ENCODE results near the gene PDS5A. TPM values are rescaled to one million over a fixed set of nuclear protein-coding genes. Genes with fewer than 3 reads are reported as not detected.
"Not testable (repeated sequence)": the region's sequence is repeated elsewhere in the genome, so short reads cannot be mapped to it uniquely, and the experiment has no call there.

Gene PDS5A
- total RNA-seq, 4 donors from 2014 or later, result 68.3 to 110 (median 76.8) TPM

DNA sequence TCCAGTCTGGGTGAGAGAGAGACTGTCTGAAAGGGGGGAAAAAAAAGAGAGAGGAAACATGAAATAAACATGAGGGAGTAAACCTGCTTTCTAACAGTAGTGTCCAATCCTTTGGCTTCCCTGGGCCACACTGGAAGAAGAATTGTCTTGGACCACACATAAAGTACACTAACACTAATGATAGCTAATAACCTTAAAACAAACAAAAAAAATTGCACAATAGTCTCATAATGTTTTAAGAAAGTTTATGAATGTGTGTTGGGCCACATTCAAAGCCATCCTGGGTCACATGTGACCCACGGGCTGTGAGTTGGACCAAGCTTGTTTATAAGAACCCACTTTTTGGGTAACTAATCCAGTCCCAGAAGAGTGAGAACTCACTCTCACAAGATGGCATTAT is 30.3 kb downstream of the PDS5A start:
- Histone ChIP-seq H3K9me3 (no peaks in the 10 kb centered on the region), H3K4me3 (no peak overlapping the region), H3K27me3 (no peaks in the 10 kb centered on the region), H3K4me1 (peaks cover 0 to 14% (median 1%) of the 10 kb centered on the region in 4 donors), H3K27ac (peak overlapping the region in 1 of 4 donors; percentile 59), H3K36me3 (no peaks in the 10 kb centered on the region)
- DNase-seq, result no peak
- TF ChIP-seq POLR2A (IDR thresholded peaks at IDR 0.05), result no peak
- TF ChIP-seq, protein P1, sequence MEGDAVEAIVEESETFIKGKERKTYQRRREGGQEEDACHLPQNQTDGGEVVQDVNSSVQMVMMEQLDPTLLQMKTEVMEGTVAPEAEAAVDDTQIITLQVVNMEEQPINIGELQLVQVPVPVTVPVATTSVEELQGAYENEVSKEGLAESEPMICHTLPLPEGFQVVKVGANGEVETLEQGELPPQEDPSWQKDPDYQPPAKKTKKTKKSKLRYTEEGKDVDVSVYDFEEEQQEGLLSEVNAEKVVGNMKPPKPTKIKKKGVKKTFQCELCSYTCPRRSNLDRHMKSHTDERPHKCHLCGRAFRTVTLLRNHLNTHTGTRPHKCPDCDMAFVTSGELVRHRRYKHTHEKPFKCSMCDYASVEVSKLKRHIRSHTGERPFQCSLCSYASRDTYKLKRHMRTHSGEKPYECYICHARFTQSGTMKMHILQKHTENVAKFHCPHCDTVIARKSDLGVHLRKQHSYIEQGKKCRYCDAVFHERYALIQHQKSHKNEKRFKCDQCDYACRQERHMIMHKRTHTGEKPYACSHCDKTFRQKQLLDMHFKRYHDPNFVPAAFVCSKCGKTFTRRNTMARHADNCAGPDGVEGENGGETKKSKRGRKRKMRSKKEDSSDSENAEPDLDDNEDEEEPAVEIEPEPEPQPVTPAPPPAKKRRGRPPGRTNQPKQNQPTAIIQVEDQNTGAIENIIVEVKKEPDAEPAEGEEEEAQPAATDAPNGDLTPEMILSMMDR (IDR thresholded peaks at IDR 0.05), result no peak

GRCh38 chr4:39944245-39944644 is 33.5 kb downstream of the PDS5A start:
- H3K4me3 ChIP-seq, H3K36me3 ChIP-seq, H3K27ac ChIP-seq, H3K9me3 ChIP-seq, H3K27me3 ChIP-seq, DNase-seq: not testable (repeated sequence)
- peaks cover 0 to 22% (median 1%) of the 10 kb centered on the region in 4 donors for H3K4me1 ChIP-seq

DNA sequence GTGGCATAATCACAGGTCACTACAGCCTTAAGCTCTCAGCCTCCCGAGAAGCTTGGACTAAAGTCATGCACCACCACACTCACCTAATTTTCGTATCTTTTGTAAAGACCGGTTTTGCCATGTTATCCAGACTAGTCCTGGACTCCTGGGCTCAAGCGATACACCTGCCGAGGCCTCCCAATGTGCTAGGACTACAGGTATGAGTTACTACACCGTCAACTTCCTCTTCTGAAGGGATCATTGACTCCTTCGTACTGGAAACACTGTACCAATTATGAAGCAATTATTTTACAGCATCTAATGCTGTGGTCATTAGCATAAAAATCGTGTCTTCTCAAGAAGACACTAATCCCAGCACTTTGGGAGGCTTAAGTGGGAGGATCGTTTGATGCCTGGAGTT is 35.2 kb downstream of the PDS5A start:
- Histone ChIP-seq H3K36me3 (no peaks in the 10 kb centered on the region), H3K9me3 (no peaks in the 10 kb centered on the region), H3K27ac (no peak overlapping the region), H3K27me3 (no peaks in the 10 kb centered on the region), H3K4me1 (peaks cover 0 to 18% (median 1%) of the 10 kb centered on the region in 4 donors), H3K4me3 (no peak overlapping the region)
- peak in 1 of 3 donors; percentile 38 for DNase-seq
- TF ChIP-seq, protein P1 (IDR thresholded peaks at IDR 0.05), result no peak
- TF ChIP-seq POLR2A (IDR thresholded peaks at IDR 0.05), result no peak

DNA sequence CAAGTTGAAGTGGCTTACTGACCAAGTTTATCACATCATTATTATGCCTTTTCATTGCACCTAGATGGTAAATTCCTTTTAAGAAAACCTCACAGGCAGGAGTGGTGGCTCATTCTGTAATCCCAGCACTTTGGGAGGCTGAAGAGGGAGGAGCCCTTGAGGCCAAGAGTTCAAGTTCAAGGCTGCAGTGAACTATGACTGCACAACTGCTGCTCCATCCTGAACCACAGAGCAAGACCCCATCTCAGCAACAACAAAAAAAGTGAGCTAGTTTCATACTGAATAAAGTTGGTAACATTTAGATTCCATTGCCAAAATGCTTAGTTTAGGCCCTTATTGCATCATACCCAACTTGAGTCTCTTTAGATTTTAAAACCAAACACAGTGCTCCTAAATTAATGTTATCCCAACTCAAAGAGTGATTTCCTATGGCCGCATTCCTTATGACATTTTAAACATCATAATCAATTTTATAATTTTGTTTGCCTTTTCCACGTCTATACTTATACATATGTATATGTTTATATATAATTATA is 36.0 kb downstream of the PDS5A start:
- peaks cover 0 to 11% (median 1%) of the 10 kb centered on the region in 4 donors for H3K4me1 ChIP-seq
- H3K27ac ChIP-seq, result no peak overlapping the region
- no peaks in the 10 kb centered on the region for H3K36me3 ChIP-seq
- H3K9me3 ChIP-seq, result no peaks in the 10 kb centered on the region
- TF ChIP-seq, protein P1 (IDR thresholded peaks at IDR 0.05), result no peak
- no peak for TF ChIP-seq POLR2A (IDR thresholded peaks at IDR 0.05)
- DNase-seq, result no peak
- no peak overlapping the region for H3K4me3 ChIP-seq
- no peaks in the 10 kb centered on the region for H3K27me3 ChIP-seq

DNA sequence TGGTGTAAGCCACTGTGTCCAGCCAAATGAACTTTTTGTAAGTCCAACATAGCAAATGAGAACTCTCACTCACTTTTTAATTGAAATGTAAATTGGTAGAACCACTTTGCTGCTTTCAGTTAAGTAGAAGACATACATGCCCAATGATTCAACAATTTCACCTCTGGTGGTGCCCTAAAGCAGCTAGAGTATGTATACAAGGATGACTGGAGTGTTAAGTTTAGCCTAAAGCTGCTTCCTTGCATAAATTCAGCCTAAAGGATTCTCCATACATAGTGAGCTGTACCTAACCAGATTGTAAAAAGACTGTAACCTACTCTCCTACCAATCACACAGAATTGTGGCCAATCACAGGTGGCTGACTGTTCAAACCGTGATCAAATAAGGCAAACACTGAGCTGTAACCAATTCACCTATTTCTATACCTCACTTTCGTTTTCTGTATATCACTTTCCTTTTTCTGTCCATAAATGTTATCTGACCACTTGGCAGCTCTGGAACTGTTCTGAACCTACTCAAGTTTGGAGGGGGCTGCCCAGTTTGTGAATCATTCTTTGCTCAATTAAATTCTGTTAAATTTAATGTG is 39.9 kb downstream of the PDS5A start:
- no peaks in the 10 kb centered on the region for H3K27me3 ChIP-seq
- DNase-seq, result no peak
- H3K36me3 ChIP-seq, result no peaks in the 10 kb centered on the region
- H3K4me1 ChIP-seq, result peaks cover 0 to 19% (median 1%) of the 10 kb centered on the region in 4 donors
- TF ChIP-seq, protein P1 (IDR thresholded peaks at IDR 0.05), result no peak
- no peak for TF ChIP-seq POLR2A (IDR thresholded peaks at IDR 0.05)
- no peak overlapping the region for H3K27ac ChIP-seq
- H3K4me3 ChIP-seq, result no peak overlapping the region
- no peaks in the 10 kb centered on the region for H3K9me3 ChIP-seq

- no peak for DNase-seq
Observed at GRCh38 chr4:39936565-39937418, 40.9 kb downstream of the PDS5A start.

More at GRCh38 chr4:39936565-39937418, 40.9 kb downstream of the PDS5A start:
- Histone ChIP-seq H3K9me3 (no peaks in the 10 kb centered on the region), H3K4me3 (no peak overlapping the region), H3K27me3 (no peaks in the 10 kb centered on the region), H3K36me3 (no peaks in the 10 kb centered on the region), H3K4me1 (peaks cover 0 to 20% (median 0%) of the 10 kb centered on the region in 4 donors), H3K27ac (no peak overlapping the region)
- TF ChIP-seq, protein P1 (IDR thresholded peaks at IDR 0.05), result no peak
- no peak for TF ChIP-seq POLR2A (IDR thresholded peaks at IDR 0.05)
